HEK293 (cell line): ENCODE data around the gene CPM.

ENCODE experiments used
- CTCF ChIP-seq: fragments of 450-650 bp; formaldehyde crosslinking; IDR thresholded peaks from 2 replicates; pipeline ENCODE4 v1.5.1; 2016; ENCODE audit warnings: missing biosample characterization, missing genetic modification characterization
- RBAK ChIP-seq: fragments of 450-650 bp; formaldehyde crosslinking; IDR thresholded peaks from 2 replicates; pipeline ENCODE4 v1.5.1; 2016; ENCODE audit warnings: missing biosample characterization, missing genetic modification characterization
- ZBTB7A ChIP-seq: fragments of 450-650 bp; formaldehyde crosslinking; IDR thresholded peaks from 2 replicates; pipeline ENCODE4 v1.5.1; 2016; ENCODE audit warnings: low read depth, missing biosample characterization, missing genetic modification characterization
- ZNF114 ChIP-seq: fragments of 450-650 bp; formaldehyde crosslinking; IDR thresholded peaks from 2 replicates; pipeline ENCODE4 v1.5.0; 2017; ENCODE audit warnings: missing biosample characterization, missing genetic modification characterization
- ZNF404 ChIP-seq: fragments of 450-650 bp; formaldehyde crosslinking; IDR thresholded peaks from 2 replicates; pipeline ENCODE4 v1.5.1; 2017; ENCODE audit warnings: missing biosample characterization, missing genetic modification characterization
- ZSCAN5A ChIP-seq: fragments of 450-650 bp; formaldehyde crosslinking; IDR thresholded peaks from 2 replicates; pipeline ENCODE4 v1.5.1; 2016; ENCODE audit warnings: missing biosample characterization, missing genetic modification characterization

- TF ChIP-seq ZNF404 (tag by site-specific recombination) (no peak), CTCF (tag by site-specific recombination) (no peak), ZNF114 (tag by site-specific recombination) (no peak), ZSCAN5A (tag by site-specific recombination) (no peak), ZBTB7A (tag by site-specific recombination) (no peak), RBAK (no peak)
Measured at GRCh38 chr12:68913682-68914081, 19.3 kb downstream of the CPM start.
